ENCODE measurements around the gene CCR9. TPM values are rescaled to one million over a fixed set of nuclear protein-coding genes. Genes with fewer than 3 reads are reported as not detected.

CCR9 gene
- total RNA-seq, 2 experiments from 2014 or later, result 0.20 TPM

- ChIA-PET POLR2A (interaction anchor here (0.5 kb wide), 1 partner anchor 184 kb away, joined by 3 read pairs; no protein-coding TSS in a partner anchor), CTCF (interaction anchor here (1.8 kb wide), 1 partner anchor 201 kb away, joined by 4 read pairs; no protein-coding TSS in a partner anchor)
- no peak for ATAC-seq
- Mint-ChIP-seq H3K27ac (no peak overlapping the region), H3K4me3 (no peak overlapping the region), H3K36me3 (ENCODE audit: low read depth) (no peaks in the 10 kb centered on the region), H3K4me1 (ENCODE audit: low read depth) (peaks cover 19% of the 10 kb centered on the region), H3K9me3 (peaks cover 4% of the 10 kb centered on the region), H3K27me3 (peaks cover 40% of the 10 kb centered on the region)
- DNase-seq, result no peak
- no peak for TF ChIP-seq CTCF (IDR thresholded peaks at IDR 0.05)
- intact Hi-C loops (cut with micrococcal nuclease), result loop anchor here (10.0 kb wide), 1 partner anchor 417 kb away; no protein-coding TSS in a partner anchor
These were observed 8.2 kb upstream of the CCR9 start for GRCh38 chr3:45878124-45878523.

- H3K4me3 Mint-ChIP-seq, result no peak overlapping the region
- intact Hi-C loops (cut with micrococcal nuclease), result loop anchor here (2.0 kb wide), 1 partner anchor 16 kb away; no protein-coding TSS in a partner anchor
- no peaks in the 10 kb centered on the region for H3K9me3 Mint-ChIP-seq
- peaks cover 41% of the 10 kb centered on the region for H3K27me3 Mint-ChIP-seq
- ATAC-seq (peak; percentile 15), DNase-seq (no peak)
- ChIA-PET CTCF (interaction anchor here (0.9 to 2.1 kb wide), 7 partner anchors 9 to 196 kb away, joined by 3 to 7 read pairs (median 3); no protein-coding TSS in a partner anchor), POLR2A (interaction anchor here (0.7 to 1.2 kb wide), 3 partner anchors 16 to 847 kb away, joined by 3 to 5 read pairs (median 3); no protein-coding TSS in a partner anchor)
- H3K4me1 Mint-ChIP-seq (ENCODE audit: low read depth), result peaks cover 19% of the 10 kb centered on the region
- no peak for TF ChIP-seq CTCF (IDR thresholded peaks at IDR 0.05)
- H3K36me3 Mint-ChIP-seq (ENCODE audit: low read depth), result no peaks in the 10 kb centered on the region
- H3K27ac Mint-ChIP-seq, result no peak overlapping the region
These were observed 5.6 kb upstream of the CCR9 start for GRCh38 chr3:45880725-45881077.

GRCh38 chr3:45881078-45882022, 5.0 kb upstream of the CCR9 start:
- Mint-ChIP-seq H3K9me3 (no peaks in the 10 kb centered on the region), H3K27me3 (peaks cover 38% of the 10 kb centered on the region), H3K36me3 (ENCODE audit: low read depth) (no peaks in the 10 kb centered on the region), H3K4me1 (ENCODE audit: low read depth) (peaks cover 22% of the 10 kb centered on the region), H3K4me3 (no peak overlapping the region), H3K27ac (peak overlapping the region; percentile 2)
- intact Hi-C loops (cut with micrococcal nuclease), result loop anchor here (2.0 kb wide), 1 partner anchor 17 kb away; no protein-coding TSS in a partner anchor
- ChIA-PET CTCF (interaction anchor here (0.9 to 2.1 kb wide), 9 partner anchors 9 to 195 kb away, joined by 3 to 7 read pairs (median 3); no protein-coding TSS in a partner anchor), POLR2A (interaction anchor here (0.7 to 1.2 kb wide), 3 partner anchors 16 to 848 kb away, joined by 3 to 5 read pairs (median 3); no protein-coding TSS in a partner anchor)
- TF ChIP-seq CTCF (IDR thresholded peaks at IDR 0.05), result no peak
- DNase-seq (peak; percentile 74), ATAC-seq (peak; percentile 97)

GRCh38 chr3:45884368-45885201, 1.8 kb upstream of the CCR9 start:
- no peak for TF ChIP-seq CTCF (IDR thresholded peaks at IDR 0.05)
- intact Hi-C loops (cut with micrococcal nuclease), result no loop called here
- ChIA-PET CTCF (interaction anchor here (0.7 to 0.8 kb wide), 2 partner anchors 20 to 184 kb away, joined by 3 read pairs; no protein-coding TSS in a partner anchor), POLR2A (interaction anchor here (1.0 kb wide), 1 partner anchor 9 kb away, joined by 3 read pairs; no protein-coding TSS in a partner anchor)
- ATAC-seq, result no peak
- Mint-ChIP-seq H3K9me3 (no peaks in the 10 kb centered on the region), H3K4me1 (ENCODE audit: low read depth) (peaks cover 28% of the 10 kb centered on the region), H3K27me3 (peaks cover 30% of the 10 kb centered on the region), H3K4me3 (no peak overlapping the region), H3K36me3 (ENCODE audit: low read depth) (no peaks in the 10 kb centered on the region), H3K27ac (no peak overlapping the region)
- DNase-seq, result peak; percentile 26
